Osteocyte (in vitro differentiated cells): Measurements from ENCODE around the gene IQUB. TPM values are rescaled to one million over a fixed set of nuclear protein-coding genes. Genes with fewer than 3 reads are reported as not detected.

Experiments used
- DNase-seq: peaks from one replicate; pipeline ENCODE4 v3.0.0; 2021; ENCODE audit warnings: mixed read lengths; ENCODE audit not compliant: unreplicated experiment; ENCODE audit errors: extremely low spot score
- H3K27ac Mint-ChIP-seq: one replicate; pipeline ENCODE4 v1.8.0; 2021; ENCODE audit warnings: mild to moderate bottlenecking, mixed read lengths; ENCODE audit not compliant: unreplicated experiment
- H3K27me3 Mint-ChIP-seq: one replicate; pipeline ENCODE4 v1.8.0; 2021; ENCODE audit warnings: mixed read lengths; ENCODE audit not compliant: unreplicated experiment
- H3K36me3 Mint-ChIP-seq: one replicate; pipeline ENCODE4 v1.8.0; 2021; ENCODE audit warnings: mixed read lengths; ENCODE audit not compliant: unreplicated experiment
- H3K4me1 Mint-ChIP-seq: one replicate; pipeline ENCODE4 v1.8.0; 2021; ENCODE audit warnings: mixed read lengths; ENCODE audit not compliant: unreplicated experiment
- H3K4me3 Mint-ChIP-seq: one replicate; pipeline ENCODE4 v1.8.0; 2021; ENCODE audit warnings: mild to moderate bottlenecking, moderate library complexity, mixed read lengths; ENCODE audit not compliant: unreplicated experiment
- H3K9me3 Mint-ChIP-seq: one replicate; pipeline ENCODE4 v1.8.0; 2021; ENCODE audit warnings: mixed read lengths; ENCODE audit not compliant: unreplicated experiment
- CTCF ChIP-seq: fragments of 200-600 bp; sonication (generic); IDR thresholded peaks from 2 replicates; pipeline ENCODE4 v1.5.0; 2021; ENCODE audit warnings: antibody characterized with exemption, mild to moderate bottlenecking, moderate library complexity
- total RNA-seq: library from RNA; stranded (reverse); gene quantifications from 2 replicates; pipeline ENCODE4 v1.2.1, GENCODE V29; 2021

The IQUB gene
- total RNA-seq, 1 donor from 2014 or later: 0.32 TPM

- Mint-ChIP-seq H3K27me3 (no peaks in the 10 kb centered on the region), H3K27ac (no peak overlapping the region), H3K4me3 (no peak overlapping the region), H3K9me3 (peaks cover 11% of the 10 kb centered on the region), H3K4me1 (no peaks in the 10 kb centered on the region), H3K36me3 (no peaks in the 10 kb centered on the region)
- TF ChIP-seq CTCF: no peak
- DNase-seq: no peak
These were observed 94.3 kb downstream of the IQUB start for GRCh38 chr7:123440101-123440548.

DNA sequence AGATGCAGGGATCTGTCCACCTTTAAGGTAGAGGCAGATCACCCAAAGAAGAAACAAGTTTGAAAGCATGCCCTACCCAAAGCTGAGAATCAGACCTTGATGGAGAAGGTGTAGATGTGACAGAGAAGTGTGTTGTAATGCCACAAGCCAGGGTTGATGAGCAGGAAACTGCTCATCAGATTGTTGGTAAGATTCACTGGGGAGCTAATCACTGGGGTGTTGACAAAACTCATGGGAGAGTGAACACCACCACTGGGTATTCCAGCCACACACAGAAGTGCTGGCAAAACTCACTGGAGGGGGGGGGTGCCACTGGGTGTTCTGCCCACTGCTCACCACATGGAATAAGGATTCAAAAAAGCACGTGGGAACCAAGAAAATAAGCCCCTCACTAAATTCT lies 95.2 kb downstream of the IQUB start:
- Mint-ChIP-seq H3K9me3 (peaks cover 7% of the 10 kb centered on the region), H3K36me3 (no peaks in the 10 kb centered on the region), H3K27ac (no peak overlapping the region), H3K4me3 (no peak overlapping the region), H3K27me3 (no peaks in the 10 kb centered on the region), H3K4me1 (no peaks in the 10 kb centered on the region)
- DNase-seq: no peak
- no peak for TF ChIP-seq CTCF

DNA sequence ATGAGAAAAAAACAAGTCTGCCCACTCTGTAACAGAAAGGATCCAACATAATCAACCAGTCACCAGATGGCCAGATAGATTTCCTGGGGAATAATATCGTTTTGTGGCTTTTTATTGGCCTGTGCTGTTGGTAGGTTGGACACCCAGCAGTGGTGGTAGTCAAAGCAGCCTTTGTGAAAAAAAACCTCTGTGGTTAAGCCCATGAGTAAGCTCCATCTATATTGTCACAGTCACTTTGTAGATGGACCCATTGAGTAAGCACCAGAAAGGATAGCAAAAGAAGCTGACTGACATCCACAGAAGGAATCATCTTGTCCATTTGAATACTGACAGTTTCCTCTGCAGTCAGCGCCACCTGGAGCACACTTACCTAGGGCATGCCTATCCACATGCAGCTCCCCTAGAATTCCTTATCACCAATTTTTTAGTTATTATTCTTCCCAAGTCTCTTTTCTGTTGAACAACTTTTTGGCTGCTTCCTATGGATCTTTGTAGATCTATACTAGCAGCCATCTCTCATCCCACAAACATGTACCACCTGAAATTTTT lies 96.9 kb downstream of the IQUB start:
- Mint-ChIP-seq H3K9me3 (peaks cover 3% of the 10 kb centered on the region), H3K27me3 (no peaks in the 10 kb centered on the region), H3K4me1 (no peaks in the 10 kb centered on the region), H3K36me3 (no peaks in the 10 kb centered on the region), H3K27ac (no peak overlapping the region), H3K4me3 (no peak overlapping the region)
- no peak for TF ChIP-seq CTCF
- DNase-seq: no peak

GRCh38 chr7:123435080-123435700 lies 99.2 kb downstream of the IQUB start:
- Mint-ChIP-seq H3K27me3 (no peaks in the 10 kb centered on the region), H3K4me3 (no peak overlapping the region), H3K4me1 (no peaks in the 10 kb centered on the region), H3K9me3 (no peaks in the 10 kb centered on the region), H3K27ac (no peak overlapping the region), H3K36me3 (no peaks in the 10 kb centered on the region)
- no peak for TF ChIP-seq CTCF
- no peak for DNase-seq

GRCh38 chr7:123433665-123434064 lies 100.7 kb downstream of the IQUB start:
- H3K4me3 Mint-ChIP-seq: no peak overlapping the region
- H3K4me1 Mint-ChIP-seq: no peaks in the 10 kb centered on the region
- H3K27ac Mint-ChIP-seq: no peak overlapping the region
- DNase-seq: no peak
- no peak for TF ChIP-seq CTCF
- no peaks in the 10 kb centered on the region for H3K36me3 Mint-ChIP-seq
- H3K9me3 Mint-ChIP-seq: no peaks in the 10 kb centered on the region
- H3K27me3 Mint-ChIP-seq: no peaks in the 10 kb centered on the region
